ENCODE measurements around the gene SCP2D1.

Gene SCP2D1

GRCh38 chr20:18815194-18815942 lies 1.8 kb downstream of the SCP2D1 start:
- DNase-seq (ENCODE audit: low read depth in 2 of 2): no peak

- DNase-seq (ENCODE audit: low read depth in 2 of 2): no peak
Measured at GRCh38 chr20:18822832-18823231, 9.2 kb downstream of the SCP2D1 start.

- DNase-seq (ENCODE audit: low read depth in 2 of 2): no peak
Measured at GRCh38 chr20:18831830-18832499, 18.4 kb downstream of the SCP2D1 start.

GRCh38 chr20:18832546-18833200 lies 19.1 kb downstream of the SCP2D1 start:
- DNase-seq (ENCODE audit: low read depth in 2 of 2): no peak

- no peak for DNase-seq (ENCODE audit: low read depth in 2 of 2)
Measured at GRCh38 chr20:18835466-18836256, 22.1 kb downstream of the SCP2D1 start.

- no peak for DNase-seq (ENCODE audit: low read depth in 2 of 2)
Measured at GRCh38 chr20:18837718-18838117, 24.1 kb downstream of the SCP2D1 start.

GRCh38 chr20:18839507-18840247 lies 26.1 kb downstream of the SCP2D1 start:
- no peak for DNase-seq (ENCODE audit: low read depth in 2 of 2)

- DNase-seq (ENCODE audit: low read depth in 2 of 2): no peak
Measured at GRCh38 chr20:18840248-18840645, 26.7 kb downstream of the SCP2D1 start.

GRCh38 chr20:18845017-18845416 lies 31.4 kb downstream of the SCP2D1 start:
- no peak for DNase-seq (ENCODE audit: low read depth in 2 of 2)

GRCh38 chr20:18847226-18847755 lies 33.7 kb downstream of the SCP2D1 start:
- DNase-seq (ENCODE audit: low read depth in 2 of 2): no peak

- DNase-seq (ENCODE audit: low read depth in 2 of 2): no peak
Measured at GRCh38 chr20:18849131-18849530, 35.5 kb downstream of the SCP2D1 start.

- no peak for DNase-seq (ENCODE audit: low read depth in 2 of 2)
Measured at GRCh38 chr20:18851629-18852028, 38.0 kb downstream of the SCP2D1 start.

GRCh38 chr20:18852318-18852717 lies 38.7 kb downstream of the SCP2D1 start:
- no peak for DNase-seq (ENCODE audit: low read depth in 2 of 2)

GRCh38 chr20:18853216-18853615 lies 39.6 kb downstream of the SCP2D1 start:
- no peak for DNase-seq (ENCODE audit: low read depth in 2 of 2)

- no peak for DNase-seq (ENCODE audit: low read depth in 2 of 2)
Measured at GRCh38 chr20:18853946-18854646, 40.5 kb downstream of the SCP2D1 start.

GRCh38 chr20:18855882-18856281 lies 42.3 kb downstream of the SCP2D1 start:
- no peak for DNase-seq (ENCODE audit: low read depth in 2 of 2)

- DNase-seq (ENCODE audit: low read depth in 2 of 2): no peak
Measured at GRCh38 chr20:18856873-18857272, 43.3 kb downstream of the SCP2D1 start.

- DNase-seq (ENCODE audit: low read depth in 2 of 2): no peak
Measured at GRCh38 chr20:18857640-18858039, 44.1 kb downstream of the SCP2D1 start.

- no peak for DNase-seq (ENCODE audit: low read depth in 2 of 2)
Measured at GRCh38 chr20:18858816-18859215, 45.2 kb downstream of the SCP2D1 start.

Measured in stimulated activated CD8-positive, alpha-beta memory T cell treated with anti-CD3 and anti-CD28 coated beads, Interleukin-15, amount 100 ng/mL, for 4 hours (primary cell).